SU-DHL-6 (cell line): ENCODE measurements around the gene KIF2A.

Experiments used
- H2AFZ ChIP-seq: fragments of 200-600 bp; sonication (generic); 2 replicates; pipeline ENCODE4 v1.6.1; 2014; ENCODE audit warnings: low read depth, mild to moderate bottlenecking, moderate library complexity, mixed read lengths, antibody characterized with exemption, low read length; ENCODE audit not compliant: severe bottlenecking
- H3F3A ChIP-seq: fragments of 200-600 bp; shearing (Covaris generic); 2 replicates; pipeline ENCODE4 v1.6.0; 2016; ENCODE audit warnings: antibody characterized with exemption, mild to moderate bottlenecking; ENCODE audit not compliant: insufficient read depth
- H3K27ac ChIP-seq: fragments of 200-600 bp; sonication (generic); 2 replicates; pipeline ENCODE4 v1.5.1; 2016; ENCODE audit warnings: low read depth, mild to moderate bottlenecking, low read length, moderate library complexity, mixed read lengths
- H3K27me3 ChIP-seq: fragments of 200-600 bp; sonication (generic), shearing (Covaris generic); 2 replicates; pipeline ENCODE4 v1.6.0; 2014; ENCODE audit warnings: mild to moderate bottlenecking, low read length
- H3K36me3 ChIP-seq: fragments of 200-600 bp; sonication (generic); 2 replicates; pipeline ENCODE4 v1.6.1; 2014; ENCODE audit warnings: mild to moderate bottlenecking, low read length, mixed read lengths
- H3K4me2 ChIP-seq: fragments of 300-600, 200-600 bp; shearing (Covaris generic), sonication (generic); 2 replicates; pipeline ENCODE4 v1.6.0; 2014; ENCODE audit warnings: low read length, low read depth, mild to moderate bottlenecking; ENCODE audit not compliant: poor library complexity, severe bottlenecking
- H3K4me3 ChIP-seq: fragments of 200-600 bp; sonication (generic); 2 replicates; pipeline ENCODE4 v1.5.1; 2014; ENCODE audit warnings: antibody characterized with exemption, low read length, mild to moderate bottlenecking, mixed read lengths; ENCODE audit not compliant: insufficient read depth, poor library complexity, severe bottlenecking
- H3K79me2 ChIP-seq: fragments of 200-600 bp; sonication (generic); 2 replicates; pipeline ENCODE4 v1.6.1; 2014; ENCODE audit warnings: mild to moderate bottlenecking, low read length, moderate library complexity; ENCODE audit not compliant: insufficient read depth
- H3K9ac ChIP-seq: fragments of 200-600 bp; sonication (generic); 2 replicates; pipeline ENCODE4 v1.7.0; 2014; ENCODE audit warnings: mild to moderate bottlenecking, low read length
- H3K9me2 ChIP-seq: fragments of 200-600 bp; sonication (generic); replicated peaks from 2 replicates; pipeline ENCODE4 v1.6.1; 2014; ENCODE audit warnings: low read length; ENCODE audit not compliant: insufficient read depth
- H3K9me3 ChIP-seq: fragments of 200-600 bp; sonication (generic); 2 replicates; pipeline ENCODE4 v1.6.1; 2014; ENCODE audit warnings: low read length, mixed read lengths; ENCODE audit not compliant: insufficient read depth
- H4K20me1 ChIP-seq: fragments of 200-600 bp; sonication (generic); 2 replicates; pipeline ENCODE4 v1.6.1; 2014; ENCODE audit warnings: low read depth, mild to moderate bottlenecking, antibody characterized with exemption, low read length, moderate library complexity, mixed read lengths
- CTCF ChIP-seq: fragments of 200-600 bp; sonication (generic); IDR thresholded peaks from one replicate; pipeline ENCODE4 v1.5.1; 2017; ENCODE audit warnings: antibody characterized with exemption, mild to moderate bottlenecking, low read length, moderate library complexity; ENCODE audit not compliant: insufficient read depth, poor library complexity, severe bottlenecking
- EZH2phosphoT487 ChIP-seq: fragments of 200-600 bp; sonication (generic), shearing (Covaris generic); conservative IDR thresholded peaks from 2 replicates; pipeline ENCODE4 v1.6.1; 2018; ENCODE audit warnings: mild to moderate bottlenecking, antibody characterized with exemption, low read length, moderate library complexity, mixed read lengths

The KIF2A gene

GRCh38 chr5:62431735-62432620 lies 126.0 kb downstream of the KIF2A start:
- H2AFZ ChIP-seq, result no peak overlapping the region
- no peak overlapping the region for H3K27ac ChIP-seq
- peaks cover 4% of the 10 kb centered on the region; the same call in 1 of the 2 replicates for H4K20me1 ChIP-seq
- H3F3A ChIP-seq, result no peaks in the 10 kb centered on the region
- no peaks in the 10 kb centered on the region for H3K9me3 ChIP-seq
- no peaks in the 10 kb centered on the region for H3K9me2 ChIP-seq
- peaks cover 91% of the 10 kb centered on the region for H3K79me2 ChIP-seq
- no peak overlapping the region for H3K4me3 ChIP-seq
- H3K27me3 ChIP-seq, result no peaks in the 10 kb centered on the region
- H3K9ac ChIP-seq, result no peak overlapping the region
- no peak for TF ChIP-seq EZH2phosphoT487
- TF ChIP-seq CTCF, result no peak
- no peaks in the 10 kb centered on the region for H3K36me3 ChIP-seq
- no peak overlapping the region for H3K4me2 ChIP-seq

- no peaks in the 10 kb centered on the region for H3K36me3 ChIP-seq
- H3K4me3 ChIP-seq, result no peak overlapping the region
- TF ChIP-seq EZH2phosphoT487, result no peak
- TF ChIP-seq CTCF, result no peak
- H3K9ac ChIP-seq, result no peak overlapping the region
- peaks cover 9% of the 10 kb centered on the region for H4K20me1 ChIP-seq
- peaks cover 89% of the 10 kb centered on the region for H3K79me2 ChIP-seq
- no peaks in the 10 kb centered on the region for H3F3A ChIP-seq
- no peaks in the 10 kb centered on the region for H3K9me3 ChIP-seq
- no peak overlapping the region for H3K27ac ChIP-seq
- no peaks in the 10 kb centered on the region for H3K9me2 ChIP-seq
- no peaks in the 10 kb centered on the region for H3K27me3 ChIP-seq
- H3K4me2 ChIP-seq, result no peak overlapping the region
- no peak overlapping the region for H2AFZ ChIP-seq
Observed at GRCh38 chr5:62432621-62433064, 126.6 kb downstream of the KIF2A start.
